Urinary bladder (tissue), 4 donors: ENCODE measurements around the gene RBM19. TPM values are rescaled to one million over a fixed set of nuclear protein-coding genes. Genes with fewer than 3 reads are reported as not detected.
"Not testable (repeated sequence)": the region's sequence is repeated elsewhere in the genome, so short reads cannot be mapped to it uniquely, and the experiment has no call there.

Experiments
- DNase-seq: peaks from one replicate; pipeline ENCODE4 v3.0.0-alpha.2; 2015; ENCODE audit errors: extremely low spot score
- H3K27ac ChIP-seq: one replicate; pipeline ENCODE4 v1.5.1; 2013; ENCODE audit warnings: low read depth, mild to moderate bottlenecking, moderate library complexity
- H3K36me3 ChIP-seq: one replicate; pipeline ENCODE4 v1.6.1; 2013; ENCODE audit warnings: mild to moderate bottlenecking, moderate library complexity; ENCODE audit not compliant: insufficient read depth
- H3K4me1 ChIP-seq: one replicate; pipeline ENCODE4 v1.6.1; 2013; ENCODE audit warnings: mild to moderate bottlenecking, moderate library complexity; ENCODE audit not compliant: insufficient read depth
- H3K4me3 ChIP-seq: one replicate; pipeline ENCODE4 v1.5.1; 2013; ENCODE audit warnings: low read depth, low read length
- WGBS: extraction: QIAGEN DNeasy Blood & Tissue Kit; methylation state at CpG from one replicate; pipeline ENCODE4 v1.1.7; 2013; 5-methylcytosine and 5-hydroxymethylcytosine counted together
- polyA plus RNA-seq: library from polyadenylated mRNA; stranded (reverse); fragments of 200-250 nt; gene quantifications from one replicate; pipeline ENCODE4 v1.2.3, GENCODE V29; 2013
- total RNA-seq: library from RNA; depleted of rRNA; stranded (reverse); fragments of >200 nt; gene quantifications from one replicate; pipeline ENCODE4 v1.2.3, GENCODE V29; 2014
- donor health status: healthy with polysubstance abuse.
- donor health status: healthy.

Gene RBM19
- total and polyA plus RNA-seq, 2 donors, result 15.4 to 16.3 TPM

DNA sequence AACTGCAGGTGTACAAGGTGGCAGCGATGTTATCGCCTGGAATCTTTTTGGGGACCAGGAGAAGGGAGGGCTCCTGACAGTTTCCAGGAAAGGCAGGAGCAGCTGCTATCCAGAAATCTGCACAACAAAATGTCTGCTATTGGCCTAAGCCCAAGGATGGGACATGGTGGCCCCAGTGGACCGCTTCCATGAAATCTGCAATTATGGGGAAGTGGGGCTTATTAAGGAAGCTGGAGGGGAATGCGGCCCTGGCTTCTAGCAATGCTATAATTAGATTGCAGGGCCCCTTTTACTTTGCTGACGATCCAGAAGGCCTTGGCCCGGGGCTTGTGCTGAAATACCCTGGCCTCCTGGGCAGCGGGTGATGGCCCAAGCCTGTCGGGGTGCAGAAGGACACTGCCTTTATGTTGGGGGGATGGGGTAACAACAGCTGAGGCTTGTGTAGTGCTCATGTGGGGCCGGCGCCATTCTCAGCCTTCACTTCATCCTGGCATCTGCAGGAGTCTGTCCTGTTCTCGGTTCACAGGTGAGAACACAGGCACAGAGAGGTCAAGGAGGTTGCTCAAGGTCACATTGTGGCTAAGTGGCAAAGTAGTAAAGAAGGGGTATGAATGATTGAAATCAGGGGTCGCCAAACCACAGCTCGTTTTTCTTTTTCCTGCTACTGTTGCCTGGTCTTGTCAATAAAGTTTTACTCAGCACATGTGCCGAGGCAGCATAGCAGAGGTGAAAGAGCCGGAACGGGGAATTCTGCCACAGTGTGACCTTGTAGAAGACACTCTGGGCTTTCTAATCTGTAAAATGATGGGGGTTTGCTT, 153.5 kb downstream of the RBM19 start:
- no peak overlapping the region for H3K27ac ChIP-seq
- no peaks in the 10 kb centered on the region for H3K4me1 ChIP-seq
- no peaks in the 10 kb centered on the region for H3K36me3 ChIP-seq
- H3K4me3 ChIP-seq, result no peak overlapping the region
- DNase-seq, result no peak
- 80% methylated on average over 16 of the region's 16 CpGs for WGBS

DNA sequence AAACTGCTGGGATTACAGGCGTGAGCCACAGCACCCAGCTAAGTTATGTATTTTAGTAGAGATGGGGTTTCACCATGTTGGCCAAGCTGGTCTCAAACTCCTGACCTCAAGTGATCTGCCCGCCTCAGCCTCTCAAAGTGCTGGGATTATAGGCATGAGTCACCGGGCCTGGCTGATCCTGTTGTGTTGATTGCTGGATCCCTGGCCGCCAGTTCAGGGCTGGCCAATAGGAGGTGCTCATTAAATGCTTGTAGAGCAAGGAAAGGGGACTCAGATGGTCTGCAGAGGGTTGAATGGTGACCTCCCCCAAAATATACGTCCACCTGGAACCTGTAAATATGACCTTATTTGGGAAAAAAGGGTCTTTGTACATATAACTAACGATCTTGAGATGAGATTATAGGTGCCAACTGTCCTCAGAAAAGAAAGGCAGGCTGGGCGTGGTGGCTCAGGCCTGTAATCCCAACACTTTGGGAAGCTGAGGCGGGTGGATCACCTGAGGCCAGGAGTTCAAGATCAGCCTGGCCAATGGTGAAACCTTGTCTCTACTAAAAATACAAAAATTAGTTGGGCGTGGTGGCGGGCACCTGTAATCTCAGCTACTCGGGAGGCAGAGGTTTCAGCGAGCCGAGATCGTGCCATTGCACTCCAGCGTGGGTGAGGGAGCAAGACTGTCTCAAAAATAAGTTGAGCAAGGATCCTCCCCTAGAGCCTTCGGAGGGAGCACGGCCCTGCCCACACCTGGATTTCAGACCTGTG, 156.5 kb downstream of the RBM19 start:
- H3K4me1 ChIP-seq, H3K36me3 ChIP-seq, H3K4me3 ChIP-seq, DNase-seq, H3K27ac ChIP-seq: not testable (repeated sequence)
- WGBS, result 90% methylated on average over 17 of the region's 17 CpGs

DNA sequence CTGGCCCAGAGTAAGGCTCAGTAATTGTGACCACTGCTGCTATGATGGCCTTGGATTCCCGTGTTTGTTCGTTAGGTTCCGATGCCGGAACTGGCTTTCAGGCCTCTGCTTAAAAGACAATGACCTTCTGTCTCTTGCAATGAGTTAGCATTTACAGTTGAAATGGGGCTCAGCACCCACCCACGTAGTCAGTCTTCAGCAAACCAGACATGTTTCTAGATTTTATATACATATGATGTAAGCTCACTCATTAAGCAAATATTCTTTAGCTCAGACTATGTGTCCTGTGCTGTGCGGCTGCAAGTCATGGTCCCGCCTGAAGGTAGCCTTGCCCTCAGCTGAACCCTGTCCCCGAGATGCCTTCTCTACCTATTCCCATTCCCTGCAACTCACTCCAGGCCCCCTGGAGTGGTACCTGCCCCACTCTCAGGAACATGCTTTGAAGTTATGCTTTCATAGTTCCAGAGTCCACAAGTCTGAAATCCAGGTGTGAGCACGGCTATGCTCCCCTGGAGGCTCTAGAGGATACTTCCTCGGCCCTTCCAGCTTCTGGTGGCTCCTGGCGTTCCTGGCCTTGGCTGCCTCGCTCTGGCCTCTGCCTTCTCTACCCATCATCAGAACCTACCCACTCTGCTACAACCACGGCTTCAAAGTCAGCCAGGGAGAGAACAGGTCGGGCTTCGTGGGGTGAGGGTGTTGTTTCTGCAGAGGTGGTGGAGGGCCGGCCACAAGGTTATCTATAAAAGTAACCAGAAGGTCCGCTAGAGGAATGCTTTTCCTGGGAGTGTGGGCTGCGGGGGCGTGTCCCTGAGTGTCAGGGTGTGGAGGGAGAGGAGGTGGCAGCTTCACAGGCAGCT, 157.8 kb downstream of the RBM19 start:
- Histone ChIP-seq H3K4me1 (no peaks in the 10 kb centered on the region), H3K36me3 (no peaks in the 10 kb centered on the region), H3K27ac (no peak overlapping the region), H3K4me3 (no peak overlapping the region)
- WGBS, result 80% methylated on average over 19 of the region's 19 CpGs
- DNase-seq, result no peak

DNA sequence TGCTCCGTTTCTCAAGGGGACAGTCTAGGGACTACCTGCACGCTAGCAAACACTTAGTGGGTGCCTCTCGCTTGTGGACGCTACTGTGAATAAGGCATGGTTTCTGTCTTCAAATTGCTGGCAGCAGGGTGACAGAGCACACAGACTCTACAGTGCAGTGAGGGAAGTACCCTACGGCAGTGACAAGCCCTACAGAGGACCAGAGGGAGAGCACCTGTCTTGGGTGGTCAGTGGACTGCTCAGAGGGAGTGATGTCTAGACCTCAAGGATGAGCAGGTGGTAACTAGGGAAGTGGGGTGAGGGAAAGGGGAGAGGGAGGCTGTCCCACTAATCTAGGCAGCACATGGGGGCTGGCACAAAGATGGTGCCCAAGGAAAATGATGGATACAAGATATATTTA, 160.5 kb downstream of the RBM19 start:
- H3K4me3 ChIP-seq, result no peak overlapping the region
- H3K27ac ChIP-seq, result no peak overlapping the region
- no peaks in the 10 kb centered on the region for H3K36me3 ChIP-seq
- WGBS, result 83% methylated on average over 5 of the region's 5 CpGs
- H3K4me1 ChIP-seq, result no peaks in the 10 kb centered on the region
- DNase-seq, result no peak

DNA sequence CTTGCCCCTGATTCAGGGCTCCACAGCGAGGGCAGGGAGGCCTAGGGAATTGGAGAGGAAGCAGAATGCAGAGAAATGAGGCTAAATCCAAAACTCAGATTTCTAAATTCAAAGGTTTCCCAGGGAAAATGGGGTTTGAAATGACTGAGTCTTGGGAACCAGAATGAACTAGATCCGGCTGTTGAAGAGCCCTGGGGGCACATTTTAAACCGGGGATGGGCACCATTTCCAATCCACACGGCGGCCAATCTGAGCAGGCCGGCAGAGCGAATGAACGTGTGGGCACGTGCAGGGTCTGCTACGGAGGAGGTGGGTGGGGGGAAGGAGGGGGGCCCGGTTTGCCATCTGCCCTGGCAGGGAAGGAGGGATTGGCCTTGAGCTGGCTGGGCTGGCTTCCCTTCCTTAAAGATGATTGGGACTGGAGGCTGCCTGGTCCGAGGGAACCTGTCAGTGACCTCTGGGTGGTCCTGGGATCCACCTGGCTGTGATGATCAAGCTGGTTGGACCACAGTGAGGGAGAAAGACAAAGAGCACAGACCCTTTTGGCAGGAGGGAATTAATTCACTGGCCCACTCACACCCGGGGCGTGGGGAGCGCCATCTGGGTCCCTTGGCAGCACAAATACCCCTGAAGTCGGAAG, 161.0 kb downstream of the RBM19 start:
- no peak overlapping the region for H3K4me3 ChIP-seq
- H3K27ac ChIP-seq, result no peak overlapping the region
- WGBS, result 76% methylated on average over 16 of the region's 16 CpGs
- no peak for DNase-seq
- no peaks in the 10 kb centered on the region for H3K4me1 ChIP-seq
- no peaks in the 10 kb centered on the region for H3K36me3 ChIP-seq

DNA sequence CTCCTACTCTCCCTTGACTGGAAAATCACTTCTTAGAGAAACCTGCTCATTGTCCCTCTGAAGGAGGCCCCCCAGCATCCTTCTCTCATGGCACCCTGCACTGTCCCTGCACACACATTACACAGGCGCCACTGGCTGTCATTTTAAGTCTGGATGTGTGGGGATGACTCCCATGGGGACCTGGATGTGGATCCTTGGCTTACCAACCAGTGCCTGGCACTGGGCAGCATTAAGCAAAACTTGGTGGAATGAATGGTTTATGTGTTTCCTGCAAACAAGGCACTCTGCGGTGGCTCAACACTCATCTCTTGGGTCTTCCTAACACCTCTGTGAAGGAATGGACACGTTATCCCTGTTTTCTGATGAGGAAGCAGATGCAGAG, 162.4 kb downstream of the RBM19 start:
- Histone ChIP-seq H3K36me3 (no peaks in the 10 kb centered on the region), H3K4me1 (no peaks in the 10 kb centered on the region), H3K4me3 (no peak overlapping the region), H3K27ac (no peak overlapping the region)
- WGBS, result 82% methylated on average over 3 of the region's 3 CpGs
- no peak for DNase-seq

DNA sequence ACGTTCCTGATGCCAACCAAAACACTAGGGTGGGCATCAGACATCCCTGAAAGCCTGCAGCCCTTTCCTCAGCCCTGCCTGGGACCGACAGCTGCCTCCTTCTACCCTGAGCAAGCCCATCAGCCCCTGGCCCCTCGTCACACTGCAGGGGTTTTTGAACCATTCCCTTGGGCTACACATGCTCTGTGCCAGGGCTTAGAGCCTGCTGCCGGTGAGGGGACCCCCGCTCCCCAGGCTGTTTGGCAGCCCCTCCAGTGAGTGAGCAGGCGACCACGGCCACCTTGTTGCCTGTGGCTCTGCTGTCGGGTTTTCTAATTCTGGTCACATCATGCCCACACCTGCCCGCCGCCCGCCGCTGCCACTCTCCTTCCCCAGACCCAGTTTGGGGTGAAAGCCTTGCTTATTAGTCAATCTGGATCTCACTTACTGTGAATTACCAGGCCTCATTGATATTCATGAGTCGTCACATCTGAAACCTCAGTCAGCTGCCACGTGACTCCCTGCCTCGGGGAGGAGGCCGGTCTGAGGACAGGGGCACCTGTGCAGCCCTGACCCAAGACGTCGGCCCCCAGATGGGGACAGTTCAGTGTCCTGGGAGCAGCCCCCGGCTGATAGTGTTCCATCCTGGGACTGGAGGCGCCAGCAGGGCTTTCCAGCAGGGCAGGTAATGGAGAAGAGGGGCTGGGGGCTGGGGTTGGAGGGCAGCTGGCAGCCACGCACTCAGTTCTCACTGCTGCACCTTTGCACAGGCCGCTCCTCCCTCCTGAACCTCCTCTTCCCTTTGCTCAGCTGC, 163.0 kb downstream of the RBM19 start:
- Histone ChIP-seq H3K27ac (no peak overlapping the region), H3K36me3 (no peaks in the 10 kb centered on the region), H3K4me1 (no peaks in the 10 kb centered on the region), H3K4me3 (no peak overlapping the region)
- 76% methylated on average over 22 of the region's 22 CpGs for WGBS
- no peak for DNase-seq

DNA sequence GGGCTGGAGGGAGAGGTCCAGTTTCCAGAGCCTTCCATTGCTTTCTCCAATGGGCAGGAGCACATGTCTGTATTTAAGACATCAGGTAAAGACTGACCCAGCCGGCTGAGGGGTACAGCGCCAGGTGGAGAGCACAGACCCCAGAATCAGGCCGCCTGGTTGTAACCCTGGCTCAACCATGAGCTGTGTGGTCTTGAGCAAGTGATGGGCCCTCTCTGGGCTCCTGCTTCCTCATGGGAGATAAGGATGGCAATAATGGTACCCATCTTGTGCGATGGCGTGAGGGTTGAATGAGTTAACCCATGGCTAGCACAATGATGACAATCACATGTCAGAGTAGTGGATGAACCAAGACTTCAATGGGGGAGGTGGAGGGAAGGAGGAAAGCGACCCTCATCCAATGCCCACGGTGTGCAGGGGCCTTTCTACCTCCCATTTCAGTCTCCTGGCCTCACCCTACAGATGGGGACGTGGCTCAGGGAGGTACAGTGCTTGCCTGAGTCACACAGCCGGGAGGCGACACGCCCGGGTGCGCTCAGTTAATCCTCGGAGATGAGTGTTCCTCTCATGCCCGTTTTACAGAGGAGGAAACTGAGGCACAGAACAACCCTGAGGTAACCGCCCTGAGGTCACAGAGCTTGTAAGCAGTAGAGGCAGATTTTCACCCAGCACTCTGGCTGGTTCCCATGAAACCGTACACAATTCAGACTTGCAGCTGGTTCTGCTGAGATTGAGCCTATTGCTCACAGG, 163.9 kb downstream of the RBM19 start:
- Histone ChIP-seq H3K36me3 (no peaks in the 10 kb centered on the region), H3K4me1 (no peaks in the 10 kb centered on the region), H3K4me3 (no peak overlapping the region), H3K27ac (no peak overlapping the region)
- DNase-seq, result no peak
- WGBS, result 83% methylated on average over 17 of the region's 17 CpGs

DNA sequence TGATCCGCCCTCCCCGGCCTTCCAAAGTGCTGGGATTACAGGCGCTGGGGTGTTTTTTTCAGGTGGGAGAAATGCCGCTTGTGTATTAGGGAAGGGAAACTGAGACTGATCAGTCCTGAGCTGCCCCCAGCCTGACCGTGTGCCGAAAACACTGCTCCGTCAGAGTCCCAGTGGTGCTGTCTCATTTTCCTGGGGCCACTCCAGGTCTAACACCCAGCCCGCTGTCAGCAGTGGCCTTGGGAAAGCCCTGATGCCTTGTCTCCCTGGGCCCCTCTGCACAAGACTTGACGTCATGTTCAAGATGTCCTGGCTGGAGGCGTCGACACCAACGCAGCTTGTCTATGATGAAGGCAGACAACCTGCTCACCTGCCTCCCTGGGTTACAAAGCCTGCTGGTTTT, 165.9 kb downstream of the RBM19 start:
- WGBS, result 92% methylated on average over 12 of the region's 12 CpGs
- no peaks in the 10 kb centered on the region for H3K4me1 ChIP-seq
- H3K4me3 ChIP-seq, result no peak overlapping the region
- no peak overlapping the region for H3K27ac ChIP-seq
- H3K36me3 ChIP-seq, result no peaks in the 10 kb centered on the region
- DNase-seq, result no peak

DNA sequence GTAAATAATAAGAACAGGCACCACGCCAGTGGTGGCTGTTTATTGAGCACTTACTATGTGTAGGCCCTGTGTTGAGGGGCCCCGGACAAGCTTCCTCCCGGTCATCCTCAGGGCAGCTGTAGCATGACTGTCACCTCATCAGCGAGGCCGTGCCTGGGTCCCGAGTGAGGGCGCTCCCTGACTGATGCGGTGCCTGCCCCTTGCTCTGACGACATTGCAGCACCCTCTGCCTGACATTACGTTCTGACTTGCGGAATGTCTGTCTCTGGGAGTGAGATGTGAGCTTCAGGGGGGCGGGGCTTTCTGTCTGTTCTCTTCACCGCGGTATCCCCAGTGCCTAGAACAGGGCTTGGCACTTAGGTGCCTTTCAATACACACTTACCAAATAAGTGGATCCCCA, 167.6 kb downstream of the RBM19 start:
- 84% methylated on average over 14 of the region's 14 CpGs for WGBS
- Histone ChIP-seq H3K4me1 (no peaks in the 10 kb centered on the region), H3K36me3 (no peaks in the 10 kb centered on the region), H3K27ac (no peak overlapping the region), H3K4me3 (no peak overlapping the region)
- no peak for DNase-seq

DNA sequence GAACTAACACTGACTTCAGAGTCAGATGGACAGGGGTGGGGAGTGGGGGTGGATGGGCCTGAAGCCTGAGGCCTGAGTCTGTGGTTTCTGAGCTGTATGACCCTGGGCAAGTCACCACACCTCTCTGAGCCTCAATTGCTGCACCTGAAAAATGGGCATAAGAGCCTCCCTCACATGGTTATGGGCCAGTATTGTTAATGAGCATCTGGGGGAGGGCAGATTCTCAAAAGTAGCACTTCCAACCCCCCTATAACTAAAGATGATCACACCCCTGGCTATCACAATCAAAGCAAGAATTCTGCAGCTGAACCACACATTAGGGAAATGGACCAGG, 168.6 kb downstream of the RBM19 start:
- Histone ChIP-seq H3K36me3 (no peaks in the 10 kb centered on the region), H3K4me3 (no peak overlapping the region), H3K4me1 (no peaks in the 10 kb centered on the region), H3K27ac (no peak overlapping the region)
- DNase-seq, result no peak

DNA sequence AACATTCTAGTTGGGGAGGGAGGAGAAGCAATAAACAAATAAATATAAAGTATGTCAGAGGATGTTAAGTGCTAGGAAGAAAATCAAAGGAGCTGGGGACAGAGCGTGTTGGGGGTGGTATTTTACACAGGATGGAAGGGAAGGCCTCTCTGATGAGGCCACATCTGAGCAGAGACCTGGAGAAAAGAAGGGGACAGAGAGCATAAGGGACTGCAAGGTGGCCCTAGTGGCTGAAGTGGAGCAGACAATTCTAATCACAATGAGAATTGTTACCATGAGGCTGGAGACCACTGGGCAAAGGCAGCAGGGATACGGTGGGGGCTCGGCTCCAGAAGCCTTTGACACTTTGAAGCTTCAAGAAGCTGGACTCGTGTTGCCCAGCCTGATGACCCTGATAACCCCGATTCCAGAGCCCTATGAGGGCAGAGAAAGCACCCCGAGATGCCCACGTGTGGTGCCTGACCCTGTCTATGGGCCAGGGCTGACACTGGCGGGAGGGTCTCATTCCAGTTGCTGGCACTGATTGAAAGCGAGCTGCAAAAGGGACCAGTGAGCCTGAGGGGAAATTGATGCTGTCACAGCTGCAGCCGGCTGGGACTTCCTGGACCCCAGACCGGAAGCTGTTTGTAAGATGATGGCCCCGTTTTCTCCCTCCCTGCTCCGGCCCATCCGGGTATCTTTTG, 169.1 kb downstream of the RBM19 start:
- H3K36me3 ChIP-seq, result no peaks in the 10 kb centered on the region
- WGBS, result 59% methylated on average over 14 of the region's 14 CpGs
- H3K4me1 ChIP-seq, result no peaks in the 10 kb centered on the region
- no peak overlapping the region for H3K4me3 ChIP-seq
- no peak overlapping the region for H3K27ac ChIP-seq
- no peak for DNase-seq
